NCI-H748 (cell line): Measurements from ENCODE around the gene BRINP3.
"Not testable (repeated sequence)": the region's sequence is repeated elsewhere in the genome, so short reads cannot be mapped to it uniquely, and the experiment has no call there.

Source experiments
- DNase-seq: peaks from one replicate; lab custom pipeline; 2025; ENCODE audit not compliant: unreplicated experiment; lab: John Stamatoyannopoulos, UW

The BRINP3 gene

DNA sequence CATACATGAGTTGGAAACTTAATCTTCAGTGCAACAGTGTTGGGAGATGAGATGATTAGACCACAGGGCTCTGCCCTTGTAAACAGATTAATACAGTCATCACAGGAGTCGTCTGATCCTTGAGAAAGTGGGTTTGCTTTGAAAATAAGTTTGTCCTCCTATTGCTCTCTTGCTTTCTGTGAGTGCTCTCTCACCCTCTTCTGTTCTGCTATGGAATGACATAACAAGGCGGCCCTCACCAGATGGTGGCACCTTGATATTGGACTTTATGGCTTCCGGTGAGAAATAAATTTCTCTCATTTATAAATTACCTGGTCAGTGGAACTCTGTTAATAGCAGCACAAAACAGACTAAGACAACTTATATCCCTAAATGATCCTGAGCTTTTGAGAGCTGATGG lies 353.6 kb downstream of the BRINP3 start:
- no peak for DNase-seq

DNA sequence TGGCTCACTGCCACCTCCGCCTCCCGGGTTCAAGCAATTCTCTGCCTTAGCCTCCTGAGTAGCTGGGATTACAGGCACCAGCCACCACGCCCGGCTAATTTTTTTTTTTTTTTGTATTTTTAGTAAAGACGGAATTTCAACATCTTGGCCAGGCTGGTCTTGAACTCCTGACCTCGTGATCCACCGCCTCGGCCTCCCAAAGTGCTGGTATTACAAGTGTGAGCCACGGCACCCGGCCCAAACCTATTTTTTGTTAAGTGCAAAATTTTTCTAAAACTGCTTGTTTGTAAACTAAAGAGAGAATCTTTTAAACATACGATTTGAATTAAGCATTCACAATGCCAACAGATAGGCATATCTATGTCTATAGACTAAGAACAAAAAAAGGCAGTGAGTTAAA lies 357.1 kb downstream of the BRINP3 start:
- DNase-seq: not testable (repeated sequence)

DNA sequence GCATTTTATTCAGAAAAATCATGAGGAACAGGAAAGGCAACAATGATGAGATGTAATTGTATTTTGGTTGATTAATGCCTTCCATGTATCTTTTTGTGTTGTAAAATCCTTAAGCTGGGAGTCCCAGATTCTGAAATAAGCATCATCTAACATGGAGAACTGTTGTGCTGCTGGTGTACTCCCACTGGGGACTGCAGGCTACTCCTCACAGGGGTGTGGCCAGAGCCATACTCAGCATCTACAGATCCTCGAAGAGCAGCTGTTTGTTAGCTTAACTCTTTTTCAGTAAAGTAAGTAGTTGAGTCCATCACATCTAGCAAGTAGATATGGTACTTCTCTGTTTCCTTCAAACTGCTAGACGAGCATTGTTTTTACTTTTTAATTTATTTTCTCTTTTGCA lies 358.0 kb downstream of the BRINP3 start:
- no peak for DNase-seq

DNA sequence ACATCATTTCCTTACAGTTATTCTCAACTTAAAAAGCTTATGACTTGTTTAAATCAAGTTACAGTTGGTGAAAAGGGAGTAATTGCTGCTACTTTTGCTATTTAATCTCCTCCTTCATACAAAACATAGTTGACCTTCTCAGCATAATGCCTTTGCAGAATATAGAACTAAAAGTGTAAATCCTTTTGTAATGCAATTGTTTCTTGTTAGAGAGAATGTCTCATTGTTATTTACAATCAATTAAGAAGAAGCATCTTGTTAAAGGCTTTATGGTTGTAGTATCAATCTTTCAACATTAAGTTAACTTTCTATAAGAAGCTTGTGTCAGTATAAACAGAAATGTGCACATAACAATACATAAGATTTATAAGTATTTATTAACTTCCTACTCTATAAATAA lies 360.7 kb downstream of the BRINP3 start:
- no peak for DNase-seq

DNA sequence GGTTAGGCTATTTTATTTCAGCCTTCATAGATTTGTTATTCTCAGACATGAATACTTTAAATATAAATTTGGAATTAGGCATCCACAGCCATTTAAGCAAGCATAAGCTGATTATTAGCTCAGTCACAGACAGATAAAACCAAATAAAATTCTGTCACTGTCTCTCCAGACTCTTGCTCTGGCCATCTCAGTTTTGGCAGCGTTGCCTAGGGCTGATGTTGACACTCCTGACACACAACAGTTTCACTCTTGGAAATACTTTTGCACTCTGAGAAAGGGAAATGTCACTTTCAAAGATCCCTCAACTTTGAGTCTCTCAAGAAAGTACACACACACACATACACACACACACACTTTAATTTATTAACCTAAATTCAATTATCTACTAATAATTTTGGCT lies 372.7 kb downstream of the BRINP3 start:
- DNase-seq: no peak

DNA sequence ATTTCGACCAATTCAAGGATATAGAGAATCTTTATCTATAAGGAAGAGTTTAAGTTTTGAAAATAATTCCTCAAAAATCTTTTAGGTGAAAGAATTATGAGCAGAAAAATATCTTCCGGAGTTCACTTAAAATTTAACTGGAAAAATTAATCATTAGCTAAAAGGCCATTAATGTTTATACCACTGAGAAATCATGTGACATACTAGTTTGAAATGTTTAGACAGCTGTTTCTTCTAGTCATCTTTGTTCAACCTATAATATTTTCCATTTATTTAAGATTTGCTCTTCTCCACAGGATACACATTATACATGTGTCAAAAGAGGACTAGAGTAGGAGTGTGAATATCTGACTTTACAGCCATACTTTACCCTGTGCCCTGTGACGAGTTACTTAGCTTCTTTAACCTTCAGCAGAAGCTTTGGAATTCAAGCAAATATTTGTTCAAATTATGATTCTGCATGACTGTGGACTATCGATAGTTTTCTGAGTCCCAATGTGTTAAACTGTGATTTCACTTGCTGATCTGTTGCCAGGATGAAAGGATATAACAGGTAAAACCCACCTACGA lies 374.8 kb downstream of the BRINP3 start:
- no peak for DNase-seq

DNA sequence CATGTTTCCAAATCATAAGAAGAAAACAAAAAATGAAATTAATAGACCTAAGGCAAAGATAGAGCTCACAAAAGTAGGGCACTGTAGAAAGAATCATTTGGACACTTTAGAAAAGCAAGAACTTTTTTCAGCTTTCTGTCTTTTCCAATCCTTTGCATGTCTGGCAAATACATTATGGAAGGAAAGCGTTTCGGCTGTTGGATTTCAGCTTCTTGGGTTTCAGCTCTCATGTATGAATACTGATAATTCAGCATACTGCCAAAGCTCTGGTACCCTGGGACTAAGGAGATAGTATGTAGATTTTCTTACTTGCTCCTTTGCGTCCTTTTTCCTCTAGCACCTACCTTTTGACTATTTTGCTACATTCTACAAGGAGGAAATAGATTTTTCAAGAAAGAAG lies 375.9 kb downstream of the BRINP3 start:
- no peak for DNase-seq

DNA sequence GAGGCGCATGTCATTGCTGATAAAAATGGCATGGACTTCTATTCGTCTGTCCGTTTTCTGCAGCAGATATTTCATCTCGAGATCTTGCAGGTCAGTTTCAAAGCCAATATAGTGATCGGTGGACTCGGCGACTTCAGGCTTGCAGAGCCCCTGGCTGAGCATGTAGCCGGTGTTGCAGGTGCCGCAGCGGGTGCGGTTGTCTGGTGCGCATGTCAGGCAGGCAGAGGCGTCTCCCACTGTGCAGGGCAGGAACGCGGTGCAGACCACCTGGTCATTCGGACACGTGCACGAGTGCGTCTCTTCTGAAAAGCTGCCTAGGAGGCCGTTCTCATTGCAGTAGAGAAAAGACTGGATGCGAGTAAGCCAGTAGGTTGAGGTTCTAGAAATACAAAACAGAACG lies 378.9 kb downstream of the BRINP3 start:
- DNase-seq: no peak

DNA sequence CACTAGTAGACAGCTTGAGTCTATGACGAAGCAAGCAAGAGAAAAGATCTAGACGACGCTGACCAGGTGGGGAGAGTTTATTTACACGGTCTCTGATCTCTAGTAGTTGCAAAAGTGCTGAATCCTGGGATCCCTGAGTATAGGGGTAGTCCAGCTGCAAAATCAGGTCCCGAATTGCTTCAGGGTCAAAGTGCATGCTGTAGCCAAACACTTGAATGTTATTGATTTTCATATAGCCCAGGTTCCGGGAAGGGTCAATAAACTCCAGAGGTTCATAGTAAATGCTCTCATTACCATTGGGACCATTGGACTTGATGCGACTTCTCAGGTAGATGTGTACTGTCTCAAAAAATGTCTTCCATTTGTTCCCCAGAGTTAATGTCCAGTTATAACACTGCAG lies 379.6 kb downstream of the BRINP3 start:
- no peak for DNase-seq

DNA sequence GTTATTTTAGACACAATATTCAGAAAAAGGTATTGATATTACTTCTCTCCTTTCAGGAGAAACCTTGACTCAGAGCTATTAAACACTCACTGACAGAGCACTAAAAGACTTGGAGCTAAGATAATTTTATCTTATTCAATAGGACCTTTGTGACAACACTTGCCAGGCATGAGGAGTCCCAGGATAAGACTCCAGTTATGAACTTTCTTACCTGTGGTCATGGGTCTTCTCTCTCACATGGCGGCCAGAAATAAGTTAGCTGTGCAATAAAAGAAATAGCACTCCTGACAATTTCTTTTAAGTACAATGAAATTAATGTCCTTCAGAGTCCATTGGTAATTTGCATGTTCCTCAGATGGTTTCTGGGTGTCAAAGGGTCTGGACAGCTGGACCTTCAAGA lies 382.1 kb downstream of the BRINP3 start:
- no peak for DNase-seq

DNA sequence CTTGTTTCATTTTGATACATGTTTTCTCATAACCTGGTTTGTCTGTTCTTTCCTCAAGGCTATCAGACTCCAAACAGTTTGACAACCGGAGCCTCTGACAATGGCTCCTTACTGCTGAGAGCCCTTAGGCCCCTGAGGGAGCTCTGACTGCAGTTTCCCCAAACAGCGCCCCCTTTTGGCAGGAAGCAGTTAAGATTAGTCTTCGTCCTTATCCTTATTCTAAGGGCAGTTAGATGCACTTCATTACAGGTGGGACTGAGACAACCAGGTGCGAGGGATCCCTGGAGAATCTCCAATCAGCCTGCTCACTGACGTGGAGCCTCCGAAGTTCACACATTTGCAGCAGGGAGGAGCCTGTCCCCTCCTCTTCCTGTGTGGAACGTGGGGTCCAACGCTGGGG lies 393.1 kb downstream of the BRINP3 start:
- peak; percentile 1 for DNase-seq

DNA sequence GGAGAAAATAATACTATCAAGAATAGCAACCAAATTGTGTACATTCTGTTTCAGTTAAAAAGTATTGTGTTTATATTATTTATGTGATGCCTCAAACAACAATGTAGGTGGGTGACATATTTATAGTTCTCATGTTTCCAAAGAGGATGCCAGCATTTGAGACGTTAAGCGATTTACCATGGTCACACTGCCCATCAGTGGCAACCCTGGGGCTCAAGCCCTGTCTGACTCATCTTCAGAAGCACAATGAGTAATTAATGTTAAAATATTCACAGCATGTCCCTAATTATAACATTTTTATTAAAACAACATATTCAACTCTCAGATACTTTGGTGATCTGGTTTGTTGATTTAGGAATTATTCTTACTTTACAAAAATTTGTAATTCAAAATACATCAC lies 409.4 kb downstream of the BRINP3 start:
- no peak for DNase-seq

DNA sequence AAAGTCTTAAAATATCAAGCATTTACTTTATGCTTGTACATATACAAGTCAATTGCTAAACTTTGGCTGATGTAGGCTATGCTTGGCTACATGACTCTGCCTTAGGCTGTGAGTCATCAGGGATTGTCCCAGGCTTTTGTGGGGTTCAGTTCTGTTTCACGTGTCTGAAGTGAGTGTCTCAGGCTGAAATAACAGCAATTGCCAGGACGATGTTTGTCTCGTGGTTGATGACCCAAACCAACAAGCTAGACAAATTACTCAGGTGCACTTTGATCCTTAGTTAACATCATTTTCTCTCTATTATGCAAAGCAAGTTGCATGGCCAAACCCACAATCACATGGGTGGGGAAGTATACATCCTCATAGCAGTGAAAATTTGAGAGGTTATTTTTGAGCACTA lies 410.1 kb downstream of the BRINP3 start:
- DNase-seq: no peak

DNA sequence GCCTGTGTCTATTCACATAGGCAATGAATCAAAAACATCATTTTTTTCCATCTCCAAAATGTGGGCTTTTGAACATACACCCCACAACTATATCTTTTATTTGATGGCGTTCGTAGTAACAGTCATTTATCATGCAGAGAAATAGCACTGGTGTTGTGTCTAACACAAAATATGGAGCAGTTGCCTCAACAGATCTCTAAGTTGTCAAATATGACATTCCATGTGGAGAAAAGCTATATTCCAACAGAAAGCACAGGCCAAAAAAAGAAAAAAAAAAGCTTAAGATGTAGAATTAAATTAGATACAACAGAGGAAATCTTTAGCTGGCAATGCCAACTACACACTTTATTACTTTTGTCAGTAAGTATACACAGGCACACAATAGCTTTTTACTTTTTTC lies 411.7 kb downstream of the BRINP3 start:
- DNase-seq: no peak

DNA sequence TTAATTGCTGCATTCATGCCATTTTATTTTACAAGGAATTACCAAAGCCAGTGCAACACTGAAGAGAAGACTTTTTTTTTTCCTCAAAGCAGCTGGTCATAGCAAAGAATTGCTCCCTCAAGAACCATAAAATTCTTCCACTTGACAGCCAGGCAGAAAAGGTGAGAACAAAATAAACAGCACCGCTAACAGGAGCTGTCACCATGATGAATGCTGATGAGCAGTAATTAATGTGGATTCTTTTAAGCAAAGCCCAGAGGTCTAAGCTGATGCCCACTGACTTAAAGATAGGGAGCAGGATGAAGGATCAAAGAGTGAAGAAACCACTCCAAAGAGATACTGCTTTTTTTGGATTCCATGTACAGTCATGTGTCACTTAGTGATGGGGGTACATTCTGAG lies 428.4 kb downstream of the BRINP3 start:
- peak; percentile 9 for DNase-seq
